Measurements from ENCODE around the gene PKN1. TPM values are rescaled to one million over a fixed set of nuclear protein-coding genes. Genes with fewer than 3 reads are reported as not detected.

PKN1 gene
- total RNA-seq, 2 experiments from 2014 or later = 238 to 242 TPM

- no peak for DNase-seq
- Mint-ChIP-seq H3K4me1 (peaks cover 42% of the 10 kb centered on the region), H3K9me3 (no peaks in the 10 kb centered on the region), H3K36me3 (ENCODE audit: low read depth) (peaks cover 76% of the 10 kb centered on the region), H3K27me3 (no peaks in the 10 kb centered on the region), H3K27ac (peak overlapping the region; percentile 46), H3K4me3 (no peak overlapping the region)
- POLR2A ChIA-PET = no interaction called here
- CTCF ChIA-PET = interaction anchor here (0.7 to 4.2 kb wide), 2 partner anchors 28 to 49 kb away, joined by 3 to 27 read pairs; partner anchors contain the start of gene ADGRE5
Measured at GRCh38 chr19:14408491-14409145, 24.5 kb upstream of the PKN1 start.

- H3K27ac Mint-ChIP-seq = peak overlapping the region; percentile 51
- no peaks in the 10 kb centered on the region for H3K9me3 Mint-ChIP-seq
- CTCF ChIA-PET = interaction anchor here (0.8 to 2.5 kb wide), 2 partner anchors 28 to 273 kb away, joined by 3 to 10 read pairs; partner anchors contain the start of gene ASF1B
- no peaks in the 10 kb centered on the region for H3K27me3 Mint-ChIP-seq
- H3K4me1 Mint-ChIP-seq = peaks cover 47% of the 10 kb centered on the region
- H3K4me3 Mint-ChIP-seq = no peak overlapping the region
- DNase-seq = no peak
- peaks cover 76% of the 10 kb centered on the region for H3K36me3 Mint-ChIP-seq (ENCODE audit: low read depth)
- POLR2A ChIA-PET = interaction anchor here (0.5 kb wide), 1 partner anchor 15 kb away, joined by 3 read pairs; no protein-coding TSS in a partner anchor
Measured at GRCh38 chr19:14409146-14410023, 23.7 kb upstream of the PKN1 start.

GRCh38 chr19:14410091-14411051 lies 22.7 kb upstream of the PKN1 start:
- ChIA-PET CTCF (interaction anchor here (0.8 to 2.5 kb wide), 4 partner anchors 9 to 274 kb away, joined by 3 to 10 read pairs (median 3); partner anchors contain the start of gene ASF1B), POLR2A (no interaction called here)
- Mint-ChIP-seq H3K4me3 (no peak overlapping the region), H3K36me3 (ENCODE audit: low read depth) (peaks cover 73% of the 10 kb centered on the region), H3K27me3 (no peaks in the 10 kb centered on the region), H3K9me3 (no peaks in the 10 kb centered on the region), H3K4me1 (peaks cover 52% of the 10 kb centered on the region), H3K27ac (peak overlapping the region; percentile 28)
- DNase-seq = peak; percentile 48

- H3K9me3 Mint-ChIP-seq = no peaks in the 10 kb centered on the region
- no peak for DNase-seq
- H3K27me3 Mint-ChIP-seq = no peaks in the 10 kb centered on the region
- peak overlapping the region; percentile 57 for H3K27ac Mint-ChIP-seq
- ChIA-PET POLR2A (no interaction called here), CTCF (interaction anchor here (0.9 to 2.5 kb wide), 4 partner anchors 10 to 275 kb away, joined by 3 to 10 read pairs (median 3); partner anchors contain the start of gene ASF1B)
- H3K4me1 Mint-ChIP-seq = peaks cover 56% of the 10 kb centered on the region
- H3K36me3 Mint-ChIP-seq (ENCODE audit: low read depth) = peaks cover 75% of the 10 kb centered on the region
- no peak overlapping the region for H3K4me3 Mint-ChIP-seq
Measured at GRCh38 chr19:14411161-14411937, 21.8 kb upstream of the PKN1 start.

- no peak for DNase-seq
- peaks cover 75% of the 10 kb centered on the region for H3K36me3 Mint-ChIP-seq (ENCODE audit: low read depth)
- no peak overlapping the region for H3K4me3 Mint-ChIP-seq
- peaks cover 58% of the 10 kb centered on the region for H3K4me1 Mint-ChIP-seq
- ChIA-PET POLR2A (no interaction called here), CTCF (interaction anchor here (0.9 kb wide), 1 partner anchor 50 kb away, joined by 3 read pairs; no protein-coding TSS in a partner anchor)
- no peaks in the 10 kb centered on the region for H3K27me3 Mint-ChIP-seq
- peak overlapping the region; percentile 57 for H3K27ac Mint-ChIP-seq
- no peaks in the 10 kb centered on the region for H3K9me3 Mint-ChIP-seq
Measured at GRCh38 chr19:14411938-14412245, 21.2 kb upstream of the PKN1 start.

- peaks cover 74% of the 10 kb centered on the region for H3K36me3 Mint-ChIP-seq (ENCODE audit: low read depth)
- DNase-seq = no peak
- H3K9me3 Mint-ChIP-seq = no peaks in the 10 kb centered on the region
- H3K4me3 Mint-ChIP-seq = no peak overlapping the region
- H3K27me3 Mint-ChIP-seq = no peaks in the 10 kb centered on the region
- POLR2A ChIA-PET = no interaction called here
- CTCF ChIA-PET = interaction anchor here (0.8 to 1.4 kb wide), 2 partner anchors 19 to 276 kb away, joined by 4 to 5 read pairs; partner anchors contain the start of gene ASF1B
- peaks cover 59% of the 10 kb centered on the region for H3K4me1 Mint-ChIP-seq
- H3K27ac Mint-ChIP-seq = peak overlapping the region; percentile 20
Measured at GRCh38 chr19:14412324-14412995, 20.6 kb upstream of the PKN1 start.

- ChIA-PET CTCF (interaction anchor here (0.8 to 1.4 kb wide), 2 partner anchors 18 to 277 kb away, joined by 4 to 5 read pairs; partner anchors contain the start of gene ASF1B), POLR2A (no interaction called here)
- no peak for DNase-seq
- no peak overlapping the region for H3K4me3 Mint-ChIP-seq
- no peaks in the 10 kb centered on the region for H3K27me3 Mint-ChIP-seq
- H3K36me3 Mint-ChIP-seq (ENCODE audit: low read depth) = peaks cover 76% of the 10 kb centered on the region
- no peaks in the 10 kb centered on the region for H3K9me3 Mint-ChIP-seq
- peak overlapping the region; percentile 20 for H3K27ac Mint-ChIP-seq
- H3K4me1 Mint-ChIP-seq = peaks cover 58% of the 10 kb centered on the region
Measured at GRCh38 chr19:14412996-14413692, 20.0 kb upstream of the PKN1 start.

GRCh38 chr19:14413693-14414181 lies 19.4 kb upstream of the PKN1 start:
- no peaks in the 10 kb centered on the region for H3K27me3 Mint-ChIP-seq
- no peak for DNase-seq
- peaks cover 73% of the 10 kb centered on the region for H3K36me3 Mint-ChIP-seq (ENCODE audit: low read depth)
- ChIA-PET POLR2A (no interaction called here), CTCF (interaction anchor here (0.5 to 2.1 kb wide), 4 partner anchors 8 to 277 kb away, joined by 3 to 15 read pairs (median 6); partner anchors contain the start of gene ASF1B)
- H3K27ac Mint-ChIP-seq = peak overlapping the region; percentile 50
- no peak overlapping the region for H3K4me3 Mint-ChIP-seq
- H3K9me3 Mint-ChIP-seq = no peaks in the 10 kb centered on the region
- H3K4me1 Mint-ChIP-seq = peaks cover 54% of the 10 kb centered on the region

GRCh38 chr19:14414926-14415690 lies 18.0 kb upstream of the PKN1 start:
- Mint-ChIP-seq H3K27ac (peak overlapping the region; percentile 36), H3K4me3 (no peak overlapping the region), H3K27me3 (no peaks in the 10 kb centered on the region), H3K9me3 (peaks cover under 1% of the 10 kb centered on the region), H3K4me1 (peaks cover 53% of the 10 kb centered on the region), H3K36me3 (ENCODE audit: low read depth) (peaks cover 65% of the 10 kb centered on the region)
- CTCF ChIA-PET = interaction anchor here (0.7 to 2.1 kb wide), 7 partner anchors 9 to 278 kb away, joined by 3 to 15 read pairs (median 5); partner anchors contain the start of genes ADGRE5 and ASF1B
- POLR2A ChIA-PET = no interaction called here
- DNase-seq = no peak

- Mint-ChIP-seq H3K4me1 (peaks cover 47% of the 10 kb centered on the region), H3K4me3 (peak overlapping the region; percentile 99), H3K27me3 (no peaks in the 10 kb centered on the region), H3K27ac (peak overlapping the region; percentile 82), H3K36me3 (ENCODE audit: low read depth) (peaks cover 53% of the 10 kb centered on the region), H3K9me3 (peaks cover 4% of the 10 kb centered on the region)
- no peak for DNase-seq
- POLR2A ChIA-PET = no interaction called here
- CTCF ChIA-PET = interaction anchor here (1.2 to 2.0 kb wide), 2 partner anchors 11 to 35 kb away, joined by 6 to 7 read pairs; partner anchors contain the start of gene ADGRE5
Measured at GRCh38 chr19:14416817-14417231, 16.3 kb upstream of the PKN1 start.

Measured in activated CD4-positive, alpha-beta T cell treated with anti-CD3 and anti-CD28 coated beads, Interleukin-2, amount 10 ng/mL, durations not matched to agents 7 days and 5 days (primary cell).